Stimulated activated CD8-positive, alpha-beta memory T cell treated with anti-CD3 and anti-CD28 coated beads, Interleukin-7, amount 100 ng/mL, for 48 hours (primary cell): Measurements from ENCODE around the gene ASPHD1.
"Not testable (repeated sequence)": the region's sequence is repeated elsewhere in the genome, so short reads cannot be mapped to it uniquely, and the experiment has no call there.

Source experiments
- DNase-seq, 2 donors: peaks; one replicate each; pipeline ENCODE4 v3.0.0-alpha.2; 2020; ENCODE audit warnings: low read depth in 1 of 2; ENCODE audit errors: extremely low read depth in 1 of 2

ASPHD1 gene

DNA sequence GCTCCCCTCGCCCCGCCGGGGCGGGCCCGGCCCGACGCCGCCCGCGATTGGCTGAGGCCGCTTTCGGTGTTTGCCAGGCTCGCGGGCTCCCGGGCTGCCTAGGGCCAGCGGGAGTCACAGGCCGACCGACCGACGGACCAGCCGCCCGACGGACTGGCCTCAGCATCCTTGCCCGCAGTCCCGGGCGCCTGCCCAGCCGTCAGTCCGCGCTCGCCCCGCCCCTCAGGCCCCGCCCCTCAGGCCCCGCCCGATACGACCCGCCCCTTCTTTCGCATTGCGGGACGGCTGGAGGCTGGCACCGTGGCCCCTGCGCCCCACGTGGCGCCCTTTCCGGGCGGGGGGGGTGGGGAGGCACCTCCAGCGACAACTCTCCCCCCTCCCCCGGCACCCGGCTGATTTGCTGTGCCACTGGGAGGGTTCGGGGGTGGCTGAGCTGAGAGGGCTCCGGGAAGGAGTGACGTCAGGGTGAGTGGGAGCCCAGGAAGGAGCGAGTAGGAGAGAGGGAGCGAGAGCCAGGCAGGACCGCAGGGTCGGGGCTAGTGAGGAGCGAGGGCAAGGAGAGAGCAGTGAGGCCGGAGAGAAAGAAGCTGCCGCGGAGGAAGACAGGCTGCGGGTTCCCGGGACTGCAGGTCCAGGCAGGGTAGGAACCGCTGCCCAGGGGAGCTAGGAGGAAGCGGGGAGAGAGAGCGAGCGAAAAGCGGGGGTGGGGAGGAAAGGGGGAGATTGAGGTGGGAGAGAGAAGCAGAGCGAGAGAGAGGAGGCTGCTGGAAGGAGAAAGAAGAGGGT lies at the start of gene ASPHD1:
TSS of gene ASPHD1 (plus strand) at position 387 of the 786 bp plus-strand sequence. CDS start 484 bp downstream, outside the sequence.
- DNase-seq: peak; percentile 35 to 40

DNA sequence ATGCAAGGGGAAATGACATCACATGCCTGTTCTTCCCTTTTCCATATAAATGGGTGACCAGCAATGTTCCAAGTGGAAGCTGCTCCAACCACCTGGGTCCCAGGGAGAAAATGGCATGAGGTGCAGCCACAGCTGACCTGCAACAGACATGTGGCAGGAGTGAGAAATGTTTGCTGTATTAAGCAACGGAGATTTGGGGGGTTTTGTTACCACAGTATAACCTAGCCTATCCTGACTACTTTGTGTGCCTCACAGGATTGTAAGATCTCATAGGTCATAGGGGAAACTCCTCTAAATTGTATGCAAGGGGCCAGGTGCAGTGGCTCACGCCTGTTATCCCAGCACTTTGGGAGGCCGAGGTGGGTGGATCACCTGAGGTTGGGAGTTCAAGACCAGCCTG lies 49.3 kb upstream of the ASPHD1 start:
- no peak for DNase-seq

GRCh38 chr16:29852654-29853053 lies 47.6 kb upstream of the ASPHD1 start:
- no peak for DNase-seq

GRCh38 chr16:29854520-29855100 lies 45.7 kb upstream of the ASPHD1 start:
- no peak for DNase-seq

DNA sequence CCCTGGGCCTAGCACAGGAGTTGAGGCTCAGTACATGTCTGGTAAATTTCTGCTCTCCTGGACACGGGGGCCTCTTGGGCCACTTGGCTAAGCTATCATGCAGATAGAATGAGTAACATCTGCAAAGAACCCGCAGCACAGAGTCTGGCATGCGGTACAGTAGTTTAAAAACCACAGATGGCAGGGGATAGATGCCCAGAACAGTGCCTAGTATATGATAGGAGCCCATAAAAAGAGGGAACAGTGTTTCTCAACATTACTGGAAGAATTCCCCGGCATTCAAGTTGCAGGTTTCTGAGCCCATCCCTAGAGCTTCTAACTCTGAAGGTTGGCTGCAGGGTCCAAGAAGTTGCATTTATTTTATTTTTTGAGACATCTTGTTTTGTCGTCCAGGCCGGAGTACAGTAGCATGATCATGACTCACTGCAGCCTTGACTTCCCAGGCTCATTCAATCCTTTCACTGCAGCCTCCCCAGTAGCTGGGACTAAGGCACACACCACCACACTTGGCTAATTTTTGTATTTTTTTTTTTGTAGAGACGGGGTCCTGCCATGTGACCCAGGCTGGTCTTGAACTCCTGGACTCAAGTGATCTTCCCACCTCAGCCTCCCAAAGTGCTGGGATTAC lies 43.0 kb upstream of the ASPHD1 start:
- DNase-seq: no peak

- no peak for DNase-seq
These were observed 42.0 kb upstream of the ASPHD1 start for GRCh38 chr16:29858149-29858849.

- DNase-seq: no peak
These were observed 41.3 kb upstream of the ASPHD1 start for GRCh38 chr16:29858974-29859373.

DNA sequence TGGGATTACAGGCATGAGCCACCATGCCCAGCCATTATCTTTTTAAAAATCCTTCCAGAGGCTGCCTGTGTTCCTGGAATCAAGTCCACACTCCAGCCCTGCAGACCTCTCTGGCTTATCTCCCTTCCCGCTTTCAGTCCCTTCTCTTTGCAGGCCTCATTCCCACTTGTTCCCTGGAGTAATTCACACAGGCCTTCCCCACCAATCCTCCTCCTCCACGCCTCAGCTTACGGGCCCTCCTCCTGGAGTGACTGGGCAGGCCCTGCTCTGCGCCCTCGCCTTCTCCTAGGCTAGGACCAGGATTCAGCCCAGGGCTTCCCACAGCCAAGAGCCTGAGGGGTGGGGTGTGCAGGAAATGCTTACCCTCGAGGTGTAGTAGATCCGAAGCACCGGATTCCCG lies 40.1 kb upstream of the ASPHD1 start:
- no peak for DNase-seq

DNA sequence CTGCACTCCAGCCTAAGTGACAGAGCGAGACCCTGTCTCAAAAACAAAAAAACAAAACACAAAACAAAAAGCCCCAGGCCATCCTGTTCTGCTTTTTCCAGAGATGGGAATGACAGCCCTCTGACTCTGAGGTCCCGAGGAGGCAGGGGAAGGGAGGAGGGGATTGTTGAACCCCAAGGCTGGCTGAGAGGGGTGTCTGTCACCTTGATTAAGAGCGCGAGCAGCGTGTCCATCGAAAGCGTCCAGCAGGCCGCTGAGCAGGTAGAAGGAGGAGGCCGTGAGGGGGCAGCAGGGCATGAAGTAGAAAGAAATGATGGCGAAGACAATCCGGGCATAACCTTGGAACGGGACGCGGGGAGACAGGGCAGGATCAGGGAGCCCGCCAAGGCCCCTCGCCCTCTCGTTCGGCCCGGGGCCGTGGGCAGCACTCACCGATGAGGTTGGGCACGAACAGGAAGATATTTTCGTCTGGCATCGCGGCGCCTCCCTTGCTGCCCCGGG lies 37.9 kb upstream of the ASPHD1 start:
- no peak for DNase-seq

DNA sequence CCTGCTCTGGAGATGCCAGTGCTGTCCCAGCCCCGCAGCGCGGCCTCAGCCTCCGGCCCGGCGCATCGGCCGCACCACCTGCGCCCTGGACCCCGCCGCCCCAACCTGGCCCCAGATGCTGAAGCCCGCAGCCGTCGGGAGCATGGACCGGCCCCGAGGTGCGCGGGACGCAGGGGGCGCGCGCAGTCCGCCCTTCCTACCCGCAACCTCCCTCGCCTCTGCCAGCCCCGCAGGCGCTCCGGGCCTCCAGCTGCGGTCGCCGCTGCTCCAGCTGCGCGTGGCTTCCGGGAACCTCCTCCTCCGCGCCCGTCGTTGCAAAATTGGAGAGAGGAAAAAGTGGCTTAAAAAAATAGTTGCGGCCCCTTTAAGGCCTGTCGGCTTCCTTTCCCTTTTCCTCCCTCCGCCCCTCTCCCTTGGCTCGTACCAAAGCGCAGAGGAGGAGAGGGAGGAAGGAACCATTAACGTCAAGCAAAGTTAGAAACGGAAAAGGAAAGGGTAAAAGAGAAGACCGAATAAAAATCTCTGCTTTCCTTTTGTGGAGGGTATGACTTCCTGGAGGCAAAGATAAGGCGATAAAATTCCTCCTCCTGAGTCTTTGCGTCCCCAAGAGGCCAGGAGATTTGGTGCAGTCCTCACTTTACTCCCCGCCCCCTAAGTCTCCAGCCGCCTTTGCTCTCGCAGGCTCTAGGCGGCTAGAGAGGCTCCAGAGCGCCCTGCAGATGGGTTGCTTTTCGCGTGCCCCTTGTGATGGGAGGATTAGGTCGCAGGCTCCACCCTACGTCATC lies 37.2 kb upstream of the ASPHD1 start, which contains the start of gene CDIPT:
TSS of gene CDIPT (minus strand) at position 343 of the 785 bp plus-strand sequence. CDS start 369 bp downstream, outside the sequence.
- DNase-seq: peak; percentile 81 to 92

DNA sequence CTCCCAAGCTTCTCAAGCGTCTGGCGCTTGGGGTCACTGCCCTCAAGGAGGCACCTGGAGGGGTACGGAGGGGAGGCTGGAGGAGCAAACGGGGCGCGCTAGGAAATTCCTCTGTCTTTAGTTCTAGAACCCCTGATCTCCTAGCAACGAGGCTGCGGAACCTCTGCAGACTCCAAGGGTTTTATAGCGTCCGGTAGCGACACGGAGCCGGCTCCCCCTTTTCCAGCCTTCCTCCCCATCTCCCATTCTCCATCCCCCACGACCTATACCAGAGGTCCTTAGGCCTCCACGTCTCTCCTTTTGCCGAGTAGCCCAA lies 36.7 kb upstream of the ASPHD1 start:
- no peak for DNase-seq

- no peak for DNase-seq
These were observed 36.1 kb upstream of the ASPHD1 start for GRCh38 chr16:29864205-29864604.

- DNase-seq: no peak
These were observed 31.8 kb upstream of the ASPHD1 start for GRCh38 chr16:29868396-29869009.

DNA sequence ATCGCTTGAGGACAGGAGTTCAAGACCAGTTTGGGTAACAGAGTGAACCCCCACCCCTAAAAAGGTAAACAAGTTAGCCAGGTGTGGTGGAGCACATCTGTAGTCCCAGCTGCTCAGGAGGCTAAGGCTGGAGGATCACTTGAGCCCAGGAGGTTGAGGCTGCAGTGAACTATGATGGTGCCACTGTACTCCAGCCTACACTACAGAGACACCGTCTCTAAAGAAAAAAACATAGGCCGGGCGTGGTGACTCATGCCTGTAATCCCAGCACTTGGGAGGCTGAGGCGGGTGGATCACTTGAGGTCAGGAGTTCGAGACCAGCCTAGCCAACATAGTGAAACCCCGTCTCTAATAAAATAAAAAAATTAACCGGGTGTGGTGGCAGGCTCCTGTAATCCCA lies 31.2 kb upstream of the ASPHD1 start:
- DNase-seq: not testable (repeated sequence)

GRCh38 chr16:29871822-29872546 lies 28.3 kb upstream of the ASPHD1 start:
- no peak for DNase-seq

DNA sequence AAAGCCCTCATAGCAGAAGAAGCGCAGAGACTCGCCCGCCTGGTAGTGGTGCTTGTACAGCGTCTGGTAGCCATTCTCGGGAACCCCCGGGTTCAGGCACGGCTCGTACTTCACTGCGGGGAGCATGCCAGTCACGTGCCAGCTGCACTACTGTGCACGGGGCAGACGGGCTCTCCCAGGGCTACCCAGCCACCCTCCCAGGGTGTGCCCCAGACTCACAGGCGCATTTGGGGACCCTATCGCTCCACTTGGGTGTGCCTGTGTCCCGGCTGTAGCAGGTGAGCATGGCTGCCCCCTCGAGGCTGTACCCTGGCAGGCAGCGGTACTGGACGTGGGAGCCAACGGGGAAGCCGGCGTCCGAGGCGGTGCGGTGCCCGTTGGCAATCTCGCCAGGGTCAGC lies 27.0 kb upstream of the ASPHD1 start:
- no peak for DNase-seq

- no peak for DNase-seq
These were observed 25.1 kb upstream of the ASPHD1 start for GRCh38 chr16:29875206-29875605.

DNA sequence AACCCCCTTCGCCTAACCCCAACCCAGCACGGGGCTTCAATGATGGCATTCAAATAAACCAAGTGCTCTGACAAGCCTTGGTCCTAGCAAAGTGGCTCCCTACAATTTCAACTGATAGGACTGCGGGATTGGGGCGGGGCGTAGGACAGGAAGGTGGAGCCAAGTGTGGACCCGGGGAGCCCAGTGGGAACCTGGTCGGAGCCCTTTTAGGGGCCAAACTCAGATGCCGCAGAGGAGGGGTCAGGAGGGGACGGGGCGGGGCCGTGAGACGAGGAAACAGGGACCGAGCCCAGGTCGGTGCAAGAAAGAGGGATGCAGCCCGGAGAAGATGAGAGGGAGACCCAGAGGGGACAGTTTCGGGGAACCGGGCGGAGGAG lies 24.1 kb upstream of the ASPHD1 start:
- no peak for DNase-seq

GRCh38 chr16:29876594-29877249 lies 23.6 kb upstream of the ASPHD1 start:
- no peak for DNase-seq
